NCI-H2196 treated with DMSO at 0.1 percent for 48 hours (cell line): ENCODE data around the gene GNA15.
"Not testable (repeated sequence)": the region's sequence is repeated elsewhere in the genome, so short reads cannot be mapped to it uniquely, and the experiment has no call there.

Experiments used
- DNase-seq: peaks from one replicate; lab custom pipeline; 2025; ENCODE audit not compliant: unreplicated experiment; lab: John Stamatoyannopoulos, UW

The GNA15 gene

DNA sequence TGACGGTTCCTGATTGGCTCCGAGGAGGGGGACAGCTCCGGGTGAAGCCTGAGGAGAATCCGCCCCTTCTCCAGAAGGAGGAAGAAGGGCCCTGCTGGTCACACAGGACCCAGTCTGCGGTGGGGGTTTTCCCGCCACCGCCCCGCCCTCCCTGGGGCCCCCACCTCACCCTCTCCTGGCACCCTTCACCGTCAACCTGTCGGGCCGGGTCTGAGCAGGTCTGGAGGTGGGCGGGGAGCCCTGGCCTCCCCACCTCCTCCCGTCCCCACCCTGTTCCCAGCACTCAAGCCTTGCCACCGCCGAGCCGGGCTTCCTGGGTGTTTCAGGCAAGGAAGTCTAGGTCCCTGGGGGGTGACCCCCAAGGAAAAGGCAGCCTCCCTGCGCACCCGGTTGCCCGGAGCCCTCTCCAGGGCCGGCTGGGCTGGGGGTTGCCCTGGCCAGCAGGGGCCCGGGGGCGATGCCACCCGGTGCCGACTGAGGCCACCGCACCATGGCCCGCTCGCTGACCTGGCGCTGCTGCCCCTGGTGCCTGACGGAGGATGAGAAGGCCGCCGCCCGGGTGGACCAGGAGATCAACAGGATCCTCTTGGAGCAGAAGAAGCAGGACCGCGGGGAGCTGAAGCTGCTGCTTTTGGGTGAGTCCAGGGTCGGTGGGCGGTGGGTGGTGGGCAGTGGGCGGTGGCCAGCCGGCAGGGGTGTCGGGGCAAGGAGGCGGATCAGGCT is at the start of gene GNA15:
GNA15 (plus strand) TSS at position 73 of the 723 bp plus-strand sequence; CDS start at position 491, 418 bp downstream.
- no peak for DNase-seq

GRCh38 chr19:3087769-3088168 is 48.1 kb upstream of the GNA15 start:
- DNase-seq = no peak

- not testable (repeated sequence) for DNase-seq
These were observed 46.5 kb upstream of the GNA15 start for GRCh38 chr19:3089299-3089855.

- no peak for DNase-seq
These were observed 41.0 kb upstream of the GNA15 start for GRCh38 chr19:3094601-3095440.

GRCh38 chr19:3095441-3096191 is 40.2 kb upstream of the GNA15 start:
- no peak for DNase-seq

- no peak for DNase-seq
These were observed 39.4 kb upstream of the GNA15 start for GRCh38 chr19:3096267-3096901.

DNA sequence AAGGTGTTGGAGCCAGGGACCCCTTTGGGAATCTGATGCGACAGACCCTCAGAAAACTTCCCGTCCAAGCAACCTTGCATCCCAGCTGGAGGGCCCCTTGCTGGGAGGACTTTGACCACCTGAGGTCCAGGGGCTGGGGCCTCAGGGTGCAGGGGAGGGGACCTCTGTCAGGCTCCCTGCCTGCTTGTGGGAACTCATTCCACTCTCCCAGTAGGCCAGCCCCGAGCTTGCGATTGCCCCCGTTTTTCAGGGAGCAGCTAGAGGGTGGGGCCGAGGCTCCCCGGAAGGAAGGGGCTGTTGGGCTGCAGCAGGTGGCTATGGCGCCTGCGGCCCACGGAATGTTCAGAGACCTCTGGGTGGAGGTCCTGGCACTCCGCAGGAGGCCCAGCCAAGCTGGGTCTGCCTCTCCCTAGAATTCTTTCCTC is 38.9 kb upstream of the GNA15 start:
- DNase-seq = no peak

DNA sequence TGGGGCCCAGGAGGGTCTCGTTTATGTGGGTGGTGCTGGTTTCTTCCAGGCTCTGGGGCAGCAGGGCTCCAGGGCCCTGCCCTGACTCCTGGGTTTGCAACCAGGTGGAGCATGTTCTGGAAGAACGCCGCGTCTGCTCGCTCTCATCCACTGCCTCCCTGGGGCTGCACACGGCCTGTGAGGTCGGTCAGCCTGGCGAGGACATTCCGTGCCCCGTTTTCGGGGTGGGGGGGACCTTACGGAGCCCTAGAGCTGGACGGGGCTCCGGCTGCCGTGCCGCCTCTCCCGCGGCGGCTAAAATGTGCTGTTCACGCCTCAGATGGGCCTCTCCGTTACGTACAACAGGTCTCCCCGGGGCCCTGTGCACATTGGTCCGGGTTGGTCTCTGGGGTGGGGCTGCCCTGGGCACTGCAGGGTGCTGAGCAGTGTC is 38.4 kb upstream of the GNA15 start:
- no peak for DNase-seq

- no peak for DNase-seq
These were observed 37.7 kb upstream of the GNA15 start for GRCh38 chr19:3098141-3098514.

- DNase-seq = no peak
These were observed 37.1 kb upstream of the GNA15 start for GRCh38 chr19:3098515-3099346.

- no peak for DNase-seq
These were observed 36.3 kb upstream of the GNA15 start for GRCh38 chr19:3099347-3100145.

DNA sequence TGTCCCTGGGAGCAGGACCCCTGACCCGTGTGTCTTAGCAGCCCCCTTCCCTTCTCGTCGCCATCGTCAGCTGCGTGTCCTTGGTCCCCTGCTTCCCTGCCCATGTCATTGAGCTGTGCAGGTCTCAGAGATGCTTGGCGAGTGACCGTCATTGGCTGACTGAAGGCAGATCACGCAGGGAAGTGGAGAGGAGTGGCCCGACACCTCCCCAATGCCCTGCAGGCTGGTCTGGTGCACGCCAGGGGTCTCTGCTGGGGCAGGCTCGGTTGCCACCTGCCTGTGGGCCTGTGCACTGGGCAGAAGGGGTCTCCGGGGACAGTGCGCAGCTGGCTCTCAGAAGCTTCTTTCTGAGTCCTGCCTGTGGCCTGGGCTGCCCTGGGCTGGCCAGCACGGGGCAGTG is 35.5 kb upstream of the GNA15 start:
- DNase-seq = no peak

DNA sequence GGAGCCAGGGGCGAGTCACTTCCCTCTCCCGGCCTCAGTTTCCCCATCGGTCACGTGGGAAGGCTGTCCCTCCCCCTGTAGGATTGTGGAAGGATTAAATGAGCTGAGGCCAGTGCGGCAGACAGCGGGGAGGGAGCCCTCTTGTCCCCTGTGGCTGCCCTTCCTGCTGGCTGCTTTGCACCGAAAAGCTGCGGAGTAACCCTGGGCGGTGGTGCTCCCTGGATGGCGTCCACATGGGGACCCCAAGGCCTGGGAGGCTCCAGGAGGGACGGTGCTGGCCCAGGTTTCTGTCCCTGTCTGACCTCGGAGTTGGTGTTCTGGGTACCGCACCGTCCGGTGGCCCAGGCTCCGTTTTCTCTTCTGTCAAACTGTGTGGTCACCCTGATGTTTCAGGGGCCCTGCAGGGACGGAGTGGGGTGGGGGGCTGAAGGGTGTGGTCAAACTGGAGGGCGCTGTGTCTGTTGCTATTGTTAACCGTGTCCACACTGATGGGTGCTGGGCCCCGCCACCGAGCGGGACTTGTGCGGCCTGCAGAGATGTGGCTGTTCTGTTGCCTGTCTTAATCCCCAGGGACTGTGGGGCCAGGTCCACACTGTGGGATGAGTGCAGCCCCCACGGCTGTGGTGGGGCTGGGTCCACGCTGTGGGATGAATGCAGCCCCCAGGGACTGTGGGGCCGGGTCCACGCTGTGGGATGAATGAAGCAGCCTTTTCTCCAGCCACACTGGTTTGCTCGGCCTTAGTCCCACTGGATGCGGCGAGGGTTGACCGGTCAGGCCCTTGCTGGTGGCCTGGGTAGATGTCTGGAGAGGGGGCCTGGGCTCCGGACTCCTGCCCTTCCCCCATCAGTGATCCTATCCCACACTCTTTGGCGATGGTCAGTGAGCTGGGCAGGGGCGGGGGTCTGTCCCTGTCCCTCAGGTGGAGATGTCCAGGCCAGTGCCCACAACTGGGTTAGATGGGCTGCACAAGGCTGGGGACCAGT is 34.8 kb upstream of the GNA15 start:
- no peak for DNase-seq

DNA sequence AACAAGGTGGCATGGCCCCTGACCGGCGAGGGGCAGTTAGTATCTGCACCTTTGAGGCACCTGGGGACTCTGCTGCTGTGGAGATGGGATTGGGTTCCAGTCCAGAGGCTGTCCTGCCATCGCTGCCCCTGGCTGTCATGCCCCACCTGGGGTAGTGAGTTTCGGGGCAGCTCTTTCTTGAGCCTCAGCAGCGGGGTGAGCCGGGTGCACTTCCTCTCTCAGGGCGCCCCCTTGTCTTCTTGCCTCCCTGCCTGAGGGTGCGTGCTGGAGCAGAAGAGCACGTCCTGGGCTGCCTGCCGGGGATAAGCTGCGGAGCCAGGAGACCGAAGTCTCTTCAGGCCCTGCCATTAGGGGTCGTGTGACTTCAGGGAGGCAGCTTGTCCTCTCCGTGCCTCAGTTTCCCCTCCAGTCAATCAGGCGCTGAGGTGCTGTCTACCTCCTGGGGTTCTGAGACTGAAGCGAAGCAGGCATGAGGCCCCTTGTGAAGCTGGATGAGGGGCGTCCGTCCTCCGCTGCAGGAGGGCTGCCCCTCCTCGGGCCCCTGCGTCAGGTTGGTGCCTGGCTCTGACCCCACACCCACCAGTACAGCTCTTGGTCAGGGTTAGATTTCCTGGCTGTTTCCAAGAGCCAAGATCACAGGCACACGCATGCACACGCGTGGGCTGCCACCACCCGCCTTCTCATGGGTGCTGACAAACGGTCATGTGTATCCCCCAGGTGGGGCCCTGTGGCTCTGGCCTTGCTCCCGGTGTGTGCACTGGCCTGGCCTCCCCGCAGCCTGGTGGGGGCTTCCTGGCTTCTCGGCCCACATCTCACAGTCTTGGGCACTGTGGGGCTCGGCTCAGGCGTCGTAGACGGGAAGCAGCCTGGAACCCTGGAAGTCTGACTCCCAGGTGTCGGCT is 33.3 kb upstream of the GNA15 start:
- no peak for DNase-seq

- no peak for DNase-seq
These were observed 31.2 kb upstream of the GNA15 start for GRCh38 chr19:3104708-3104983.

GRCh38 chr19:3105641-3106508 is 30.0 kb upstream of the GNA15 start:
- no peak for DNase-seq
